Measurements from ENCODE around the gene ARHGEF40.
A peak's percentile ranks its signal among the peaks of the same experiment; 100 is the strongest.

Gene ARHGEF40

GRCh38 chr14:21059842-21060613 lies 10.1 kb upstream of the ARHGEF40 start:
- no peak for DNase-seq

GRCh38 chr14:21060614-21061346 lies 9.3 kb upstream of the ARHGEF40 start:
- DNase-seq, result no peak

GRCh38 chr14:21061347-21061668 lies 8.8 kb upstream of the ARHGEF40 start:
- DNase-seq, result no peak

GRCh38 chr14:21063479-21063878 lies 6.6 kb upstream of the ARHGEF40 start:
- DNase-seq, result no peak

GRCh38 chr14:21066882-21067502 lies 3.1 kb upstream of the ARHGEF40 start:
- no peak for DNase-seq

GRCh38 chr14:21068521-21069387 lies 1.4 kb upstream of the ARHGEF40 start:
- DNase-seq, result peak; percentile 76

GRCh38 chr14:21069388-21070082 lies 569 bp upstream of the ARHGEF40 start:
- peak; percentile 85 for DNase-seq

GRCh38 chr14:21070610-21071224 lies 613 bp downstream of the ARHGEF40 start:
- peak; percentile 89 for DNase-seq

- no peak for DNase-seq
These were observed 1.3 kb downstream of the ARHGEF40 start for GRCh38 chr14:21071225-21072030.

- DNase-seq, result peak; percentile 63
These were observed 1.9 kb downstream of the ARHGEF40 start for GRCh38 chr14:21072031-21072473.

GRCh38 chr14:21072781-21073339 lies 2.8 kb downstream of the ARHGEF40 start:
- no peak for DNase-seq

- no peak for DNase-seq
These were observed 3.8 kb downstream of the ARHGEF40 start for GRCh38 chr14:21073921-21074320.

- DNase-seq, result no peak
These were observed 4.5 kb downstream of the ARHGEF40 start for GRCh38 chr14:21074398-21075272.

- no peak for DNase-seq
These were observed 5.8 kb downstream of the ARHGEF40 start for GRCh38 chr14:21075719-21076437.

- no peak for DNase-seq
These were observed 7.6 kb downstream of the ARHGEF40 start for GRCh38 chr14:21077672-21078071.

- DNase-seq, result no peak
These were observed 8.2 kb downstream of the ARHGEF40 start for GRCh38 chr14:21078287-21078686.

GRCh38 chr14:21078726-21079125 lies 8.6 kb downstream of the ARHGEF40 start:
- DNase-seq, result no peak

- DNase-seq, result no peak
These were observed 11.5 kb downstream of the ARHGEF40 start for GRCh38 chr14:21081521-21082142.

All from right kidney (tissue), 1 donor.